Measurements from ENCODE around the gene TGM6. TPM values are rescaled to one million over a fixed set of nuclear protein-coding genes. Genes with fewer than 3 reads are reported as not detected.

TGM6 gene
- total RNA-seq, 1 experiment from 2014 or later, result not detected

DNA sequence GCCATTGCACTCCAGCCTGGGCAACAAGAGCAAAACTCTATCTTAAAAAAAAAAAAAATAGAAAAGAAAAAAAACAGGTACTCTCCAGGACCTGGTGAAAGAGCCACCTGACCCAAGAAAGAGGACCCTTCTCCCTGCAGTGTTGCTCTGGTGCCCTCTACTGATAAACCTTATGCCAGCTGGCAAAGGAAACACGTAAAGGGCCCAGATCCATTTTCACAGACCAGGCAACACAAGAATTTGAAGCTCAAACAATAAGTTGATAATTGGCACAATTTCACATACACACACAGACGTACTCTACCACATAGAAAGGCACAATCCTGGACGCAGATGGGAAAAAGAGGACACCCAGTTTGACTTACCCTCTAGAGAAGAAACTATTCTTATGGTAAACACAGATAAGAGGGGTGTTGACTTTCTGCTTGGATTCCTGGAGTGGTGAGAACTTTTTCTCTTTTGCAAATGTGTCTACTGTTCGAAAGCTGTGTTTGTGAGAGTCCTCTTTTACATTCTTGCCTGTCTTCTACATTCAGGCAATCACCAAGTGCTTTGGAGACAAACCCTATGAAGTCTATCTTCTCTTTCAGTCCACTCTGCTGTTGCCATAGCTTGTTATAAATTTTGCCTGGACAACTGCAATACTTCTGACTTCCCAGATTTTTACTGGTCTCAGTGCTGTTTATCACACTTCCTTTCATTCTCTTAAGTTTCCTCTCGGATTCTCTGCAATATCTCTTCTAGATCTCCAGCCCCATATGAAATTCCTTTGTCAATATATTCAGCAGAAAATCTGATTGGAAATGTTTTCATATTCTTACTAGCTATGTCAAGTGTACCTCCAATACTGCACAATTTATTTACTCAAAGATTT is 96.3 kb downstream of the TGM6 start:
- ATAC-seq (no peak; the same call in 1 of the 2 replicates), DNase-seq (no peak)
- no TSS peak for BruUV-seq (replicated peaks)
- no peak overlapping the region for H3K4me3 ChIP-seq (ENCODE audit: low read length)
- POLR2A ChIA-PET (ENCODE audit: unreplicated experiment), result no interaction called here
- no peaks in the 10 kb centered on the region for H3K4me1 ChIP-seq (ENCODE audit: insufficient read depth, low read length)
- no peak overlapping the region for H2AFZ ChIP-seq (ENCODE audit: low read length)
- H3K9me2 ChIP-seq (replicated peaks; ENCODE audit: low read length), result no peaks in the 10 kb centered on the region
- intact Hi-C loops (cut with micrococcal nuclease), result no loop called here
- H3F3A ChIP-seq (ENCODE audit: low read length, unreplicated experiment), result no peaks in the 10 kb centered on the region
- H3K4me2 ChIP-seq (ENCODE audit: low read length), result no peak overlapping the region
- no peaks in the 10 kb centered on the region for H4K20me1 ChIP-seq (ENCODE audit: low read length)
- TF ChIP-seq EZH2 (IDR thresholded peaks at IDR 0.05; ENCODE audit: low read length, unreplicated experiment) (no peak), EZH2phosphoT487 (IDR thresholded peaks at IDR 0.05; ENCODE audit: borderline replicate concordance, low read length) (no peak)
- TF ChIP-seq, protein P1, sequence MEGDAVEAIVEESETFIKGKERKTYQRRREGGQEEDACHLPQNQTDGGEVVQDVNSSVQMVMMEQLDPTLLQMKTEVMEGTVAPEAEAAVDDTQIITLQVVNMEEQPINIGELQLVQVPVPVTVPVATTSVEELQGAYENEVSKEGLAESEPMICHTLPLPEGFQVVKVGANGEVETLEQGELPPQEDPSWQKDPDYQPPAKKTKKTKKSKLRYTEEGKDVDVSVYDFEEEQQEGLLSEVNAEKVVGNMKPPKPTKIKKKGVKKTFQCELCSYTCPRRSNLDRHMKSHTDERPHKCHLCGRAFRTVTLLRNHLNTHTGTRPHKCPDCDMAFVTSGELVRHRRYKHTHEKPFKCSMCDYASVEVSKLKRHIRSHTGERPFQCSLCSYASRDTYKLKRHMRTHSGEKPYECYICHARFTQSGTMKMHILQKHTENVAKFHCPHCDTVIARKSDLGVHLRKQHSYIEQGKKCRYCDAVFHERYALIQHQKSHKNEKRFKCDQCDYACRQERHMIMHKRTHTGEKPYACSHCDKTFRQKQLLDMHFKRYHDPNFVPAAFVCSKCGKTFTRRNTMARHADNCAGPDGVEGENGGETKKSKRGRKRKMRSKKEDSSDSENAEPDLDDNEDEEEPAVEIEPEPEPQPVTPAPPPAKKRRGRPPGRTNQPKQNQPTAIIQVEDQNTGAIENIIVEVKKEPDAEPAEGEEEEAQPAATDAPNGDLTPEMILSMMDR (conservative IDR thresholded peaks at IDR 0.05; ENCODE audit: low read depth, low read length), result 0 out of 2 replicates have a peak, but pooled peaks have one; percentile 22
- H3K27me3 ChIP-seq (ENCODE audit: low read length), result no peaks in the 10 kb centered on the region
- no peak overlapping the region for H3K27ac ChIP-seq (ENCODE audit: low read length)
- H3K9ac ChIP-seq (ENCODE audit: low read length), result no peak overlapping the region
- H3K9me3 ChIP-seq (ENCODE audit: low read length), result no peaks in the 10 kb centered on the region
- H3K36me3 ChIP-seq (ENCODE audit: low read depth, low read length), result no peaks in the 10 kb centered on the region
- CTCF ChIA-PET, result interaction anchor here (0.6 kb wide), 1 partner anchor 289 kb away, joined by 3 read pairs; no protein-coding TSS in a partner anchor
- H3K79me2 ChIP-seq (ENCODE audit: low read length), result no peaks in the 10 kb centered on the region

GRCh38 chr20:2480381-2480780 is 99.7 kb downstream of the TGM6 start:
- Histone ChIP-seq H3K9me2 (replicated peaks; ENCODE audit: low read length) (no peaks in the 10 kb centered on the region), H2AFZ (ENCODE audit: low read length) (no peak overlapping the region), H3K4me1 (ENCODE audit: insufficient read depth, low read length) (no peaks in the 10 kb centered on the region), H4K20me1 (ENCODE audit: low read length) (no peaks in the 10 kb centered on the region), H3K27me3 (ENCODE audit: low read length) (no peaks in the 10 kb centered on the region), H3K4me2 (ENCODE audit: low read length) (no peak overlapping the region), H3F3A (ENCODE audit: low read length, unreplicated experiment) (no peaks in the 10 kb centered on the region), H3K79me2 (ENCODE audit: low read length) (no peaks in the 10 kb centered on the region), H3K9me3 (ENCODE audit: low read length) (no peaks in the 10 kb centered on the region), H3K27ac (ENCODE audit: low read length) (no peak overlapping the region), H3K4me3 (ENCODE audit: low read length) (no peak overlapping the region), H3K36me3 (ENCODE audit: low read depth, low read length) (peaks cover 17% of the 10 kb centered on the region; the same call in 1 of the 2 replicates), H3K9ac (ENCODE audit: low read length) (no peak overlapping the region)
- intact Hi-C loops (cut with micrococcal nuclease), result no loop called here
- DNase-seq (no peak), ATAC-seq (no peak)
- no peak for TF ChIP-seq EZH2phosphoT487 (IDR thresholded peaks at IDR 0.05; ENCODE audit: borderline replicate concordance, low read length)
- TF ChIP-seq EZH2 (IDR thresholded peaks at IDR 0.05; ENCODE audit: low read length, unreplicated experiment), result no peak
- CTCF ChIA-PET, result no interaction called here
- no TSS peak for BruUV-seq (replicated peaks)
- POLR2A ChIA-PET (ENCODE audit: unreplicated experiment), result no interaction called here

Other genes with a start within 250 kb of the TGM6 start
- gene TGM3, start 84.9 kb upstream of the TGM6 start, total RNA-seq (2014; rRNA removed), result not detected in 2 replicates
- gene SNRPB, start 89.9 kb downstream of the TGM6 start, total RNA-seq (2014; rRNA removed), result 664 and 677 TPM in 2 replicates
- 7.7 and 8.2 TPM in 2 replicates for gene ZNF343, start 128.0 kb downstream of the TGM6 start, total RNA-seq (2014; rRNA removed)
- not detected in 2 replicates for gene TMC2, start 155.7 kb downstream of the TGM6 start, total RNA-seq (2014; rRNA removed)